Activated naive CD4-positive, alpha-beta T cell treated with Interleukin-2 at 50 U/mL for 16 hours (primary cell): ENCODE data around the gene COMTD1.
A peak's percentile ranks its signal among the peaks of the same experiment; 100 is the strongest.
"Not testable (repeated sequence)": the region's sequence is repeated elsewhere in the genome, so short reads cannot be mapped to it uniquely, and the experiment has no call there.

Experiments used
- DNase-seq: peaks from one replicate; pipeline ENCODE4 v3.0.0-alpha.2; 2020

The COMTD1 gene

DNA sequence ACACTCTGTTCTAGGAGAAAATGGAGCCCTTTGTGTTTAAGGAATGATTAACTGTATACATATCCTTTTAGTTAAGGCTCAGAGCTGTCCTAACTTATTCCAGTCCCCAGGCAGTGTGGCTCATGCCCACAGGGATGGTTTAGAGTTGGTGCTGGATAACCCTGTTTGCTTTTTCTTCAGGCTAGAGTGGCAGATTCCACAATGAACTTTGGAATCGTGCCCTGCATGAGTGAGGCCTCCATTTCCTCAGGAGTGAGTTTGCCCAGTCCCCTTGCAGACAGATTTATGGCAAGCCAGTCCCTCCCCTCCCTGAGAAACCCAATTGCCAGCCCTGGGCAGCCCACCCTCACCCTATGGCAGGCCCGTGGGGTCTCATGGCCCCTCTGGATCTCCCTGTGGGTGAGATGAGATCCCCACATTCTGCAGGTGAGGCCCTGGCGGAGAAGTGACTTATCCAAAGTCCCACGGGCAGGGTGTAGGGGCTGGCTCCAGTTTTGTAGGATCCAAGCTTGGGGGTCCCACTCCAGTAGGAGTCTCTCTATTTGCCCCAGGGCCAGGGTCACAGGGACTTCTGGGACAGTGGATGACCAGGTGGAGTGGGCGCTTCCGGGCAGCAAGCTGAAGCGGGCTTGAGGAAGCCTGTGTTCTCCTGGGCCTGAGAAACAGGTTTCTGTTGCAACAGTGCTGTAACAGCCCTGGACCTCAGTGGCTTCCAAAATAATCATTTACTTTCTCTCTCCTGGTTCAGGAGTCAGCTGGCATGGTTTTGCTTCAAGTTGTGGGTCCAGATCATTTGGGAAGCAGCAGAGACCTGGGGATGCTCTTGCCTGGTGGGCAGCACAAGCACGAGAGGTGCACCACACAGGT is 9.0 kb upstream of the COMTD1 start:
- no peak for DNase-seq

DNA sequence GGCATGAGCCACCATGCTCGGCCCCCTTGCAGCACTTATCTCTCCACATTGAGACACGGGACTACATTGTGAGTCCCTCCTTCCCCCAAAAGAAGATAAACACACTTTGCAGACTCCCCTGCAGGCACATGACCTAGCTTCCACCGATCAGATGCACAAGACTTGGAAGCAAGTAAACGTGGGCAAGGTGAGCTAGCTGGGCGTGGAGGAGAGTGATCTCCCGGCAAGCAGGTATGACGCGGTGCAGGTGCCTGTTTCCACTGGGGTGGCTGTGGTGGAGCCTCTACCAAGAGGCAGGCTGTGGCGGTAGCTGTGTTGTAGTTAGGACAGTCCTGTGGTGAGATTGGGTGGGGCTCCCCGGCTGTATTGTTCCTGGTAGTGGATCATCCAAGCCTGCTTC is 7.7 kb upstream of the COMTD1 start:
- DNase-seq = no peak

- no peak for DNase-seq
These were observed 4.7 kb upstream of the COMTD1 start for GRCh38 chr10:75240329-75241076.

GRCh38 chr10:75239096-75239790 is 3.5 kb upstream of the COMTD1 start:
- DNase-seq = no peak

DNA sequence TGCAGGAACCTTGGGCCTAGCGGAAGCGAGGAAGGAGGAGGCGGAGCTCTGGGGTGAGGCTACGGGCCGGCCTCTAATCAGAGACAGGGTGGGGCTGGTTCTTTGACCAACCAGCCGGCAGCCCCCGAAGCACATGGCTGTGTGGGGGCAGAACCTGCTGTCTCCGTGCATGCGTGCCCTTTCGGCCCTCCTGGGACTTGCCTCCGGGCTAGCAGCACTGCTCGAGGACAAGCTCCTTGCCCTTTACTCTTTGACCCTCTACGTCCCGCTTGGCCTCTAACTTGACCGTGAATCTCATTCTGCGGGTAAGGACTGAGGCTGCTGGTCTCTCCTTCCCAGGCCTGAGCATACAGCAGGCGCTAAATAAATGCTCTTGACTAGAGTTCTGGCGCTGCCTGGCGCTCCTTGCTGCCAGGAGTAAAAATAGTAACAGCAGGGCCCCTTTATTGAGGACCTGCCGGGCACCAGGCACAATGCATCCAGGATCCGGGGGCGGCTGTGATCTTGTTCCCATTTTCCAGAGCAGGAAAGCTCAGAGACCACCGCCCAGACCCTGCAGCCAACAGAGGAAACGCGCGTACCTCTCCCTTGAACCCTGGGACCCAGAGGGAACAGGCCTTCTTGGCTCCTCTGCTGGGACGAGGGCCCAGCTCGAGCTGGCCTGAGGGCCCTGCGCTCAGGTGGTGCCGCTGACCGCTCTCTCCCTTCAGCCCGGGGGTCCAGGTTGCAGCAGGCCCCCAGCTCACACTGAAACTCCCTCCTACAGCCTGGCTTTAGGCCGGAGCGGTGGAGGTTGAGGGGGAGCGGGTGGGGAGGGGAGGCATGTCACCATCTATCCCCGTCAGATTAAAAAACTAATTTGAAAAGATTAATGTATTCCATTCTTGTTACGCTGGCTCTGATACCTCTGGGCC is 2.7 kb upstream of the COMTD1 start:
- DNase-seq = peak; percentile 4

- peak; percentile 12 for DNase-seq
These were observed 545 bp upstream of the COMTD1 start for GRCh38 chr10:75236178-75236825.

GRCh38 chr10:75234683-75235374 is 928 bp downstream of the COMTD1 start:
- no peak for DNase-seq

DNA sequence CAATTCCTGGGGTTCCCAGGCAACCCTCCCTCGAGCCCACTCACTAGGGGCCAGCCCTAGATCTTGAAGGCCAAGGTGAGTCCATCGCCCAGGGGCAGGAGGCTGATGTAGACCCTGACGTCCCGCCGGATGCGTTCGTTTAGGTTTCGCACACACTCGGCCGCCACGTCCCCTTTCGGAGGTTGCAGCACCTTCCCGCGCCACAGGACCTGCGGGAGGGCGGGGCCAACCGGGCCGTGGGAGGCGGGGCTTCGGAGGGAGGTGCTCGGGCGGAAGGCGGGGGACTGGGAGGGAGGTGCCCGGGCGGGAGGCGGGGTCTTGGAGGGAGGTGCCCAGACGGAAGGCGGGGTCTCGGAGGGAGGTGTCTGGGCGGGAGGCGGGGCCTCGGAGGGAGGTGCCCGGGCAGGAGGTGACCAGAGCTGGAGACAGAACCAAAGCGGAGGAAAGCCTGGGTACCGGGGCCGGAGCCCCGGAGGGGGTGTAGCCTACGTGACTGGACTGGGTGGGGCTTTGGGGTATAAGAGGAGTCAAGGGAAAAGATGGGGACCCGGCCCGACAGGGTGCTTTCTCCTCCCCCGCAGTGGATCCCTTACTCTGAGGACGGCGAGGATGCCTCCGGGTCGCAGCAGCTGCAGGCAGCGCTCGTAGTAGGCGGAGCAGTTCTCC is 1.6 kb downstream of the COMTD1 start:
- DNase-seq = peak; percentile 96

DNA sequence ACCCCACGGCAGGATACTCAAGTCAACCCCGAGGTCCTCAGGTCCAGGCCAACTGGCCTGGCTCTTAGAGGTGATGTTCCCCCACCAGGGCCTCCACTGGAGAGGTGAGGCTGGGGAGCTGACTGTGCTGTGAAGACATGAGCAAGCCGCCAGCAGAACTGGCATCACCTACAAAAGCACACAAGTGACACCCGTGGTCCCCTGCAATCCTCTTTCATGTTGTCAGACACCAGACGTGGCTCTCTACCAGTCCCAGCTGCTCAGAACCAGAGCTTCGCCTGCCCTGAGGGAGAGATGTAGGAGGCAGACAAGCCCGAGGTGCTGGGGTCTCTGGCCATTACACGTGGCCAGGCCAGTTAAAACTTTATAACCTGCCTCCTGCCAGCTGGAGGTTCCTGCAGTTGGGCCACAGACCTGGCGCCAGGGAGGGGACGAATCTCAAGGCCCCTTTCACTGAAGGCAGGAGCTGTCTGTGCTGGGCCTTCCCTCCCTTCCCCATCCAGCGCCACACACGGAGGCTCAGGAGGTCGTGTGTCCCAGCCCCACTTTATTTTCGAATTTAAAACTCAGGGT is 2.2 kb downstream of the COMTD1 start:
- DNase-seq = peak; percentile 6

DNA sequence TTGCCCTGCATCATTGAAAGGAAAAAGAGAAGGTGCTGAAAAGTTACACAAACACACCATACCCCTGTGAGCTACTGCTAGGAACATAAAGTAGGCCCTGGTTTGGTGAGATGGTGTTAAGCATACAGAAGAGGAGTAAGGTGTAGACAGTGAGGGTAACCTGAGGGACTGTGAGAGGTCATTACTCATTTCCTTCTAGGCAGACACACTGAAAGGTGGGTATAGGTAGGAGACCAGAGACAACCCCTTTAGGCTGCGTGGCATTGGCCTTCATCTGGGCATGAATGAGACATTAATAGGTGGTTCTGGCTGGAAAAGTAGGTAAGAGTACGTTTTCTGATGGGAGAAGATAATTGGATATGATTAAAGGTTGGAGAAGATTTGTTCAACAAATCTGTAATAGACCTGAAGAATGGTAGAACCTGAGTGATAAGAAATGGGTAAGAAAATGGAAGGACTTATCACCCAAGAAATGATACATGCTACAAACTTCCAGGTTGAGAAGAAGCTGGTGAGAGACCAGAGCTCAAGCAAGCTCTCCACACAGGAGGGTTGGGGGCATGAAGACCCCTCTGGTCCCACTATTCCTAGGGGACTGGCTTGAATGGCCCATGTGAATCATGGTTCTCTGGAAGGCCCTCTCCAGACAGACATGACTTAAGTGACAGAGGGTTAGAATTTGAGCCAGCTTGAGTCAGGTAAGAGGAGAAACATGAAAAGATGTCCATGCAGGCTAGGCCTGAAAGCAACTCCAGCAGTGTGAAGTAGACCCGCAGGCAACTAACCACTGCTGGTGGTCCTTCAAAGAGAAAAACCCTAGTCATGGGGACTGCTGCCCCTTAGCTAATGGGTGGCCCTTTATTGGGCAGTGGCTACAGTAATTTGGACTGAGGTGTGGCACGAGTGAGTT is 3.8 kb downstream of the COMTD1 start:
- no peak for DNase-seq

GRCh38 chr10:75230600-75231038 is 5.1 kb downstream of the COMTD1 start:
- peak; percentile 94 for DNase-seq

DNA sequence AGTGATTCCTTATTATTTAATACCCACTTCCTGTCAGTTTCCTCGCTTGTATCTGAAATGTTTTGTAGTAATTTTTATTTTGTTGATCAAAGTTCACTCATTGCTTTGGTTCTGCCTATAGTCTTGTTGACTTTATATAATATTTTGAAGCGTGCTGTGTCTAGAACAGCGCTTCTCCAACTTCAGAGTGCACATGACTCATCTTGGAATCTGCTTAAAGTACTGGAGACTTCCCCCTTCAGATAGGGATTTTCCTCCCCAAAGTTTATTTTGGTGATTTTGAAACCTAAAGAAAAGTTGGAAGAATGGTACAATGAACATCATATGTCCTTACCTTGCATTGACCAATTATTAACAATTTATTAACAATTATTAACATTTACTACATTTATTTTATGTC is 5.8 kb downstream of the COMTD1 start:
- no peak for DNase-seq

GRCh38 chr10:75228834-75229233 is 6.9 kb downstream of the COMTD1 start:
- DNase-seq = no peak

DNA sequence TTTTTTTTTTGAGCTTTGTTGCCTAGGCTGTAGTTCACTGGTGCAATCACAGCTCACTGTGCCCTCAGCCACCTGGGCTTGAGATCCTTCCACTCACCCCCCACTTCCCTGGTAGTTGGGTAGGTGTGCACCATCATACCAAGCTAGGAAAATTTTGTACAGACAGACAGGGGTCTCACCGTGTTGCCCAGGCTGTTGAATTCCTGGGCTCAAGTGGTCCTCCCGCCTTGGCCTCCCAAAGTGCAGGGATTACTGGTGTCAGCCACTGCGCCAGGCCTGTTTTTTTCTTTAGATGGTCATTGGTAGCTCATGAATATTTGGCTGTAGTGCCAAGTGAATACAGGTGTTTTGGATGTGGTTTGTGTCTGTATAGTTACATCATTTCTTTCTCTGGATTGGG is 7.5 kb downstream of the COMTD1 start:
- DNase-seq = no peak

DNA sequence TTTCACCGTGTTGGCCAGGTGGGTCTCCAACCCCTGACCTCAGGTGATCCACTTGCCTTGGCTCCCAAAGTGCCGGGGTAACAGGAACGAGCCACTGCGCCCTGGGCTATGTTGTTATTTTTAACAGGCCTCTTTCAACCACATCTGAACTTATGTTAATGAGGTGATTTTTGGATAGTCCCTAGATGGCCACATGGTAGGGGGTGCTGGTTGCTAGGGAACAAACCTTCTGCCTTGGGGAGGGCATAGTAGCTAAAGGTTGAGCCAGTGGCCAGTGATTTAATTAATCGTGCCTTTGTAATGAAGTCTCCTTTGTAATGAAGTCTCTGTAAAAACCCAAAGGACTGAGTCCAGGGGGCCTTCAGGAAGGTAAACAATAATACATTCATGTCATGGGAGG is 9.1 kb downstream of the COMTD1 start:
- DNase-seq = no peak

GRCh38 chr10:75226095-75226494 is 9.7 kb downstream of the COMTD1 start:
- DNase-seq = no peak

DNA sequence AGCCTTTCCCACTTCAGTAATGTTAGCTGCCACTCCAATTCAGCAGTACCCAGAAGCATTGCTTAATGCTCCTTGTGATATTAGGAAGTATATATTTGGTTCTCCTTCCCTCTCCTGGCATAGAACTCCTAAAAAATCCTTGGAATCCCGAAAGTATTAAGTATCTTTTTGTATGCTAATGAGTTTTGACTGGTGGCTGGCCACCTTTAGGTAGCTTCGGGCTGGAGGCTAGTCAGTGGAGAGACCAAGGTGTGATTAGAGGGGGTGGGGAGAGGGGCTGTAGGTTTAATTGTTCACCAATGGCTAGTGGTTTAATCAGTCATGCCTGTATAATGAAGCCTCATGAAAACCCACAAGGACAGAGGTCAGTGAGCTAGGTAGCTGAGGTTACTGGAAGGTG is 12.2 kb downstream of the COMTD1 start:
- DNase-seq = no peak

GRCh38 chr10:75221492-75221891 is 14.3 kb downstream of the COMTD1 start:
- DNase-seq = not testable (repeated sequence)

DNA sequence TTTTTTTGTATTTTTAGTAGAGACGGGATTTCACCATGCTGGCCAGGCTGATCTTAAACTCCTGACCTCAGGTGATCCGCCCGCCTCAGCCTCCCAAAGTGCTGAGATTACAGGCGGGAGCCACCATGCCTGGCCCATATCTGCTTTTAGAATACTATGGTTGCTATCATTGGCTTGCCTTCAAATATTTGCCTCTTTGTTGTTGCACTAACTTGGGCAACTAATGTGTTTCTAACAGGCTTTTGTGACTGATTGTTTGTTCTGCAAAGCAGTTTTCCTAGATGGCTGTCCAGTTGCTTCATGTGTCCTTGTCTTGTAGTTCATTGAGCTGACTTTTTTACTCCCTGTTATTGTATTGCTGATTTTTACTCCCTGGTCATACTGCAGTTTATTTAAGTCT is 15.5 kb downstream of the COMTD1 start:
- DNase-seq = no peak
